Measurements from ENCODE around the gene KMT2E.

KMT2E gene

GRCh38 chr7:104990983-104991382 is 23.0 kb upstream of the KMT2E start:
- no peak for DNase-seq (ENCODE audit: low read depth)
- no peak for TF ChIP-seq CTCF (IDR thresholded peaks at IDR 0.05; ENCODE audit: insufficient read depth, low read depth, low read length, missing control alignments)
- H3K4me3 ChIP-seq (ENCODE audit: low read depth, low read length): no peak overlapping the region

GRCh38 chr7:104992306-104992705 is 21.7 kb upstream of the KMT2E start:
- TF ChIP-seq CTCF (IDR thresholded peaks at IDR 0.05; ENCODE audit: insufficient read depth, low read depth, low read length, missing control alignments): no peak
- no peak overlapping the region for H3K4me3 ChIP-seq (ENCODE audit: low read depth, low read length)
- no peak for DNase-seq (ENCODE audit: low read depth)

- TF ChIP-seq CTCF (IDR thresholded peaks at IDR 0.05; ENCODE audit: insufficient read depth, low read depth, low read length, missing control alignments): no peak
- DNase-seq (ENCODE audit: low read depth): no peak
- no peak overlapping the region for H3K4me3 ChIP-seq (ENCODE audit: low read depth, low read length)
Measured at GRCh38 chr7:104993217-104993862, 20.7 kb upstream of the KMT2E start.

- H3K4me3 ChIP-seq (ENCODE audit: low read depth, low read length): no peak overlapping the region
- no peak for DNase-seq (ENCODE audit: low read depth)
- TF ChIP-seq CTCF (IDR thresholded peaks at IDR 0.05; ENCODE audit: insufficient read depth, low read depth, low read length, missing control alignments): no peak
Measured at GRCh38 chr7:104998040-104998752, 15.8 kb upstream of the KMT2E start.

- DNase-seq (ENCODE audit: low read depth): no peak
- no peak overlapping the region for H3K4me3 ChIP-seq (ENCODE audit: low read depth, low read length)
- no peak for TF ChIP-seq CTCF (IDR thresholded peaks at IDR 0.05; ENCODE audit: insufficient read depth, low read depth, low read length, missing control alignments)
Measured at GRCh38 chr7:105000200-105000599, 13.8 kb upstream of the KMT2E start.

GRCh38 chr7:105000927-105001336 is 13.1 kb upstream of the KMT2E start:
- DNase-seq (ENCODE audit: low read depth): no peak
- H3K4me3 ChIP-seq (ENCODE audit: low read depth, low read length): no peak overlapping the region
- no peak for TF ChIP-seq CTCF (IDR thresholded peaks at IDR 0.05; ENCODE audit: insufficient read depth, low read depth, low read length, missing control alignments)
